Fibroblast of the aortic adventitia (primary cell): ENCODE measurements around the gene FHL3. TPM values are rescaled to one million over a fixed set of nuclear protein-coding genes. Genes with fewer than 3 reads are reported as not detected.

ENCODE experiments used
- DNase-seq: peaks from one replicate; pipeline ENCODE4 v3.0.0-alpha.2; 2010; ENCODE audit warnings: low read depth
- H3K4me3 ChIP-seq: 2 replicates; pipeline ENCODE4 v1.5.1; 2011; ENCODE audit warnings: low read depth, mild to moderate bottlenecking, control low read depth, low read length, moderate library complexity
- CTCF ChIP-seq: IDR thresholded peaks from 2 replicates; pipeline ENCODE4 v1.5.1; 2011; ENCODE audit warnings: mild to moderate bottlenecking, low read length, control low read depth, inconsistent platforms; ENCODE audit not compliant: insufficient read depth
- total RNA-seq: library from RNA; depleted of rRNA; stranded (reverse); fragments of >200 nt; gene quantifications from 2 replicates; pipeline ENCODE4 v1.2.3, GENCODE V29; 2012; ENCODE audit warnings: low replicate concordance

Gene FHL3
- total RNA-seq, 1 donor, result 15.6 TPM

- DNase-seq, result no peak
- TF ChIP-seq CTCF, result no peak
- no peak overlapping the region for H3K4me3 ChIP-seq
Observed at GRCh38 chr1:38020396-38020795, 15.1 kb upstream of the FHL3 start.

- peak; percentile 75 for TF ChIP-seq CTCF
- DNase-seq, result peak; percentile 69
- no peak overlapping the region for H3K4me3 ChIP-seq
Observed at GRCh38 chr1:38018864-38019343, 13.6 kb upstream of the FHL3 start.

GRCh38 chr1:38015978-38016725, 10.8 kb upstream of the FHL3 start:
- no peak for TF ChIP-seq CTCF
- peak overlapping the region; percentile 35 for H3K4me3 ChIP-seq
- DNase-seq, result peak; percentile 83

- DNase-seq, result no peak
- H3K4me3 ChIP-seq, result no peak overlapping the region
- no peak for TF ChIP-seq CTCF
Observed at GRCh38 chr1:38014724-38015424, 9.6 kb upstream of the FHL3 start.

- H3K4me3 ChIP-seq, result peak overlapping the region; percentile 93
Observed at GRCh38 chr1:38014171-38014570, 8.9 kb upstream of the FHL3 start.

GRCh38 chr1:38013227-38013622, 7.9 kb upstream of the FHL3 start:
- no peak for DNase-seq
- no peak for TF ChIP-seq CTCF
- peak overlapping the region; percentile 93 for H3K4me3 ChIP-seq

More at GRCh38 chr1:38014171-38014570, 8.9 kb upstream of the FHL3 start:
- peak; percentile 30 for TF ChIP-seq CTCF
- no peak for DNase-seq
